ENCODE measurements around the gene CAMK1D.
A peak's percentile ranks its signal among the peaks of the same experiment; 100 is the strongest.
"Not testable (repeated sequence)": the region's sequence is repeated elsewhere in the genome, so short reads cannot be mapped to it uniquely, and the experiment has no call there.

CAMK1D gene

GRCh38 chr10:12434277-12434676, 84.9 kb downstream of the CAMK1D start:
- no peak for DNase-seq

GRCh38 chr10:12434677-12435076, 85.3 kb downstream of the CAMK1D start:
- DNase-seq: not testable (repeated sequence)

- DNase-seq: no peak
These were observed 86.0 kb downstream of the CAMK1D start for GRCh38 chr10:12435348-12435747.

GRCh38 chr10:12438919-12439692, 89.8 kb downstream of the CAMK1D start:
- no peak for DNase-seq

- DNase-seq: not testable (repeated sequence)
These were observed 90.4 kb downstream of the CAMK1D start for GRCh38 chr10:12439767-12440166.

- no peak for DNase-seq
These were observed 93.7 kb downstream of the CAMK1D start for GRCh38 chr10:12443026-12443425.

- no peak for DNase-seq
These were observed 95.8 kb downstream of the CAMK1D start for GRCh38 chr10:12444981-12445700.

GRCh38 chr10:12445701-12446334, 96.5 kb downstream of the CAMK1D start:
- DNase-seq: no peak

- DNase-seq: no peak
These were observed 99.0 kb downstream of the CAMK1D start for GRCh38 chr10:12448340-12448728.

GRCh38 chr10:12448729-12449391, 99.5 kb downstream of the CAMK1D start:
- DNase-seq: peak; percentile 46

- no peak for DNase-seq
These were observed 106.0 kb downstream of the CAMK1D start for GRCh38 chr10:12455318-12455717.

- no peak for DNase-seq
These were observed 106.4 kb downstream of the CAMK1D start for GRCh38 chr10:12455766-12456165.

- DNase-seq: no peak
These were observed 110.0 kb downstream of the CAMK1D start for GRCh38 chr10:12459340-12459739.

- DNase-seq: no peak
These were observed 110.4 kb downstream of the CAMK1D start for GRCh38 chr10:12459762-12460161.

- DNase-seq: no peak
These were observed 114.1 kb downstream of the CAMK1D start for GRCh38 chr10:12463459-12463838.

GRCh38 chr10:12465385-12466136, 116.2 kb downstream of the CAMK1D start:
- DNase-seq: no peak

GRCh38 chr10:12466704-12467305, 117.5 kb downstream of the CAMK1D start:
- DNase-seq: no peak

- no peak for DNase-seq
These were observed 120.0 kb downstream of the CAMK1D start for GRCh38 chr10:12469345-12469744.

GRCh38 chr10:12470719-12471118, 121.4 kb downstream of the CAMK1D start:
- DNase-seq: no peak

GRCh38 chr10:12471135-12471534, 121.8 kb downstream of the CAMK1D start:
- no peak for DNase-seq

- no peak for DNase-seq
These were observed 124.1 kb downstream of the CAMK1D start for GRCh38 chr10:12473491-12473890.

GRCh38 chr10:12474727-12475412, 125.5 kb downstream of the CAMK1D start:
- DNase-seq: no peak
